PFSK-1 (cell line): Measurements from ENCODE around the gene PNLIPRP2.

ENCODE experiments used
- POLR2AphosphoS5 ChIP-seq: IDR thresholded peaks from 2 replicates; pipeline ENCODE4 v1.6.1; 2012; ENCODE audit warnings: low read depth, mild to moderate bottlenecking, control low read depth, low read length, moderate library complexity
- TF ChIP-seq, protein P1 (sequence below), 2 experiments: IDR thresholded peaks; 2 replicates each; pipeline versions ENCODE4 v1.6.1 to v1.8.0; 2011 to 2012; ENCODE audit warnings: low read depth in 2 of 2, low read length in 2 of 2, control low read depth in 1 of 2, inconsistent platforms in 1 of 2, mild to moderate bottlenecking in 1 of 2, moderate library complexity in 1 of 2; ENCODE audit not compliant: insufficient read depth in 1 of 2

DNA sequence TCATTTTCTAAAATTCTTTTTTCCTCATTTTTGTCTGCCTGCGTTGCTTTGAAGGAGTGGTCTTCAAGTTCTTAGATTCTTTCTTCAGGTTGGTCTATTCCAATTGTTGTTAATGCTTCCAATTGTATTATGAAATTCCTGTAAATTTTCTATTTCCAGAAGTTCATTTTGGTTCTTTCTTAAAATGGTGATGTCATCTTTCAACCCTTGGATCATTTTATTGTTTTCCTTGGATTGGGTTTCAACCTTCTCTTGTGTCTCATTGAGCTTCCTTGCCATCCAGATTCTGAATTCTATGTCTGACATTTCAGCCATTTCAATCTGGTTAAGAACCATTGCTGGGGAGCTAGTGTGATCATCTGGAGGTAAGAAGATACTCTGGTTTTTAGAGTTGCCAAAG, 33.1 kb downstream of the PNLIPRP2 start:
- no peak for TF ChIP-seq POLR2AphosphoS5
- TF ChIP-seq, protein P1, sequence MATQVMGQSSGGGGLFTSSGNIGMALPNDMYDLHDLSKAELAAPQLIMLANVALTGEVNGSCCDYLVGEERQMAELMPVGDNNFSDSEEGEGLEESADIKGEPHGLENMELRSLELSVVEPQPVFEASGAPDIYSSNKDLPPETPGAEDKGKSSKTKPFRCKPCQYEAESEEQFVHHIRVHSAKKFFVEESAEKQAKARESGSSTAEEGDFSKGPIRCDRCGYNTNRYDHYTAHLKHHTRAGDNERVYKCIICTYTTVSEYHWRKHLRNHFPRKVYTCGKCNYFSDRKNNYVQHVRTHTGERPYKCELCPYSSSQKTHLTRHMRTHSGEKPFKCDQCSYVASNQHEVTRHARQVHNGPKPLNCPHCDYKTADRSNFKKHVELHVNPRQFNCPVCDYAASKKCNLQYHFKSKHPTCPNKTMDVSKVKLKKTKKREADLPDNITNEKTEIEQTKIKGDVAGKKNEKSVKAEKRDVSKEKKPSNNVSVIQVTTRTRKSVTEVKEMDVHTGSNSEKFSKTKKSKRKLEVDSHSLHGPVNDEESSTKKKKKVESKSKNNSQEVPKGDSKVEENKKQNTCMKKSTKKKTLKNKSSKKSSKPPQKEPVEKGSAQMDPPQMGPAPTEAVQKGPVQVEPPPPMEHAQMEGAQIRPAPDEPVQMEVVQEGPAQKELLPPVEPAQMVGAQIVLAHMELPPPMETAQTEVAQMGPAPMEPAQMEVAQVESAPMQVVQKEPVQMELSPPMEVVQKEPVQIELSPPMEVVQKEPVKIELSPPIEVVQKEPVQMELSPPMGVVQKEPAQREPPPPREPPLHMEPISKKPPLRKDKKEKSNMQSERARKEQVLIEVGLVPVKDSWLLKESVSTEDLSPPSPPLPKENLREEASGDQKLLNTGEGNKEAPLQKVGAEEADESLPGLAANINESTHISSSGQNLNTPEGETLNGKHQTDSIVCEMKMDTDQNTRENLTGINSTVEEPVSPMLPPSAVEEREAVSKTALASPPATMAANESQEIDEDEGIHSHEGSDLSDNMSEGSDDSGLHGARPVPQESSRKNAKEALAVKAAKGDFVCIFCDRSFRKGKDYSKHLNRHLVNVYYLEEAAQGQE (IDR thresholded peaks at IDR 0.05; ENCODE audit: insufficient read depth in 1 of 2, low read depth in 2 of 2, low read length in 2 of 2): no peak
